ENCODE data around the gene SHFL.

SHFL gene

DNA sequence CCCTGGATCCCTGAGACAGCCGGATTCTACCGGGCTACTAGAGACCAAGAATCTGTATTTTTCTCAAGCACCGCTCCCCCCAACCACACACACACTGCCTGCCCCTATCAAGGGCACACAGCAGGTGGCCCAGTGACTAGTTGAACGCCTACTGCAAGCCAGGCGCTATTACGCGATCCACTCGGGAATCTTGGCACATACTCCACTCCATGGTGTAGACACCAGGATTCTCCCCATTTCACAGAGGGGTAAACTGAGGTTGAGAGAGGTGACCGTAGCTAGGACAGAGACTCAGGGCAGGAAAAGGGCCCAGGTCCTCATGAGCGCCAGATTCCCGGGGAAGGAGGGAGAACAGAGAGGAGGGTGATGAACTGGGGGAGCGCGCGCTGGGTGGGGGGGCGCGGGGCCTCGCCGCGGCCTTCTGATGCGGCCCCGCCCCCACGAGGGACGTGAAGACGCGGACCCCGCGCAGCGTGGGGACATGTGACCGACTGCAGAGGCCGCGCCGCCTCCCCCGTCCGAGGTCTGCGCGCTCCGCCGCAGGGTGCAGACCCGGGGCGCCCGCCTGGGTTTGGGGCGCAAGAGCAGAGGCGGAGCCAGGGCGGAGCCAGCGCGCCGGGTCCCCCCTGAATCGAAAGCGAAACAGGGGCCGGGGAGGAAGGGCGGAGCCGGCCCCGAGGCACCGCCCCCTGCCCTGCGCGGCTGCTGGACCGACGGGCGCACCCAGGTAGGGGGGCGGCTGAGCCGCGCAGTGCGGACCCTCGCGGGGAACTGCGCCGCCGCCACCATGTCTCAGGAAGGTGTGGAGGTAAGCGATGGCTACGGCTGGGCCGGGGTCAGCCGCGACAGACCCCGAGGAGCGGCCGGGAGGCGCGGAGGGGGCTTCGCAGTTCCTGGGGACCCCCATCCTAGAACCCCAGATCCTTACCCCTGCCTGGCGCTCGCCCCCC is at the start of gene SHFL:
SHFL (plus strand) TSS at position 677 of the 950 bp plus-strand sequence; CDS start at position 788, 111 bp downstream.
- DNase-seq: peak; percentile 64

GRCh38 chr19:10036601-10037071 is 49.5 kb upstream of the SHFL start:
- DNase-seq: no peak

- no peak for DNase-seq
These were observed 48.8 kb upstream of the SHFL start for GRCh38 chr19:10037367-10037766.

DNA sequence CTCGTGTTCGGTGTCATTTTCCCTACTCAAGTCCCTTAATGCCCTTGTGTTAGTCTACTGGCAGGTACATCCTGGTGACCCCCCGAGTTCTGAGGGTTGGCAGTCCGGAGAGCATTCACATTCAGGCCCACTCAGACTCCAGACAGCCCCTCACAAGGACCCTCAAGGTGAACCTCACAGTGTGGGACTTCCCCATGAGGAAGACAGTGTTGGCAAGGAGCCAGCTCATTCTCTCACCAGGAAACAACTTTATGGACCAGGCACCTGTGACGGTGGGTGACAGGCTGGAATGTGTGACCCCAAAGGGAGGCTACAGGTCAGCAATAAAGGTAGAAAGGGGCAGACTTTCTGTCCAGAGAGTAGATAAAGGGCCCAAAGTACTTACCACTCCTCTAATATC is 48.3 kb upstream of the SHFL start:
- no peak for DNase-seq

DNA sequence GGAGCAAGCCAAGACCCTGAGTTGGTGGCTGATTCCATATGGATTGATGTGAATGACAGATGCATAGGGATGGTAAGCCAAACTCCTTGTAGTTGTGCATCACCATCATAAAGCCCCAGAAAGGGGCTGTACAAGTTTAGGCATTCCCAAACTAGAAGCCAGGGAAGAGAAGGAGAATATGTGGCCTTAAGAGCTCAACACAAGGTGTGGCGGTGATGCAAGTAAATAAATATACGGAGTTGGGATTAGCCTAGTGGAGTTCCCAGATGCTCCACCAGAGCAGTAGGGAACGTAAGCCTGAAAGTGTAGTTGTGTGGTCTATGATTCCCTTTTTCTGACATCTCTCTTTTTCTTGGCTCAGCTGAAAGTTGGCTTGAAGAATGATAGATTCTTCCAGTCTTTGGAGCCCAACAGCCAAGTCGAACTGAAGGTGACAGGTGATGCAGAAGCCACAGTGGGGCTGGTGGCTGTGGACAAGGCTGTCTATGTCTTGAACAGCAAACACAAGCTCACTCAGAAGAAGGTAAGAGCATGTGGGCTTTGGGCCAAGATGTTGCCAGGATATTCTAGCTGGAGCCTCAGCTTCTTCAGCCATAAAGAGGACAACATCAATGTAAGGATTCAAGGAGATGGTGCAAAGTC is 42.7 kb upstream of the SHFL start:
- no peak for DNase-seq

GRCh38 chr19:10044390-10044789 is 41.7 kb upstream of the SHFL start:
- DNase-seq: peak; percentile 26

DNA sequence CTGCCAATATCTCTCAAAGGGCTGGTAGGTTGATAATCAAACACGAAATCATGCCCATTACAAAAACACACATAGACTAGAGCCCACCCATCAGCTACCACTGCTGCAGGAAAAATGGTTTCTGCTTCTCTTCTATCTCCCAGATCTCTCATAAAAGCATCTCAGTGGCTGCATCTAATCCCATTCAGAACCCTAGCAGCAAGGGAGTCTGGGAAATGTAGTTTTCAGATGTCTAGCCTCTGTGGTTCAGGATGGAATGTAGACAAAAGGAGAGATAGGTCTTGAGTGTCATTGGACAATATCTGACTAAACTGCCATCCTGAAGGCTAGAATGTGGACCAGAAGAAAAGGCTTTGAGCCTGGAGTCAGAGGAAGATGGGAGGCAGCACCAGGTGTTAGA is 40.7 kb upstream of the SHFL start:
- no peak for DNase-seq

DNA sequence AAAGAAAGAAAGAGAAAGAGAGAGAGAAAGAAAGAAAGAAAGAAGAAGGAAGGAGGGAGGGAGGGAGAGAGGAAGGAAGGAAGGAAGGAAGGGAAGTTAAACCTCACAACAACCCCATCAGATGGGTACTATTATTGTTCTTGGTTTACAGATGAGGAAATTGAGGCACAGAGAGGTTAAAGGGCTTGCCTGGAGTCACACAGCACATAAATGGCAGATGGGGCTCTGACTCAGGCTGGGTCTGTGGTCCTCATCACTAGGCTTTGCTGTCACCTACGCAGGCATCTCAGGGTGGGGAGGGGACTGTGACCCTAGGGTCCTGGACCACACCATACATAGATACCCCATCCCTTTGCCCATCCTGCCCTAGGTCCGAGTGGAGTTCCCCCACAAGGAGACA is 36.5 kb upstream of the SHFL start:
- no peak for DNase-seq

GRCh38 chr19:10052602-10053360 is 33.3 kb upstream of the SHFL start:
- DNase-seq: no peak

GRCh38 chr19:10061717-10062310 is 24.3 kb upstream of the SHFL start:
- DNase-seq: no peak

GRCh38 chr19:10068205-10068604 is 17.9 kb upstream of the SHFL start:
- DNase-seq: no peak

DNA sequence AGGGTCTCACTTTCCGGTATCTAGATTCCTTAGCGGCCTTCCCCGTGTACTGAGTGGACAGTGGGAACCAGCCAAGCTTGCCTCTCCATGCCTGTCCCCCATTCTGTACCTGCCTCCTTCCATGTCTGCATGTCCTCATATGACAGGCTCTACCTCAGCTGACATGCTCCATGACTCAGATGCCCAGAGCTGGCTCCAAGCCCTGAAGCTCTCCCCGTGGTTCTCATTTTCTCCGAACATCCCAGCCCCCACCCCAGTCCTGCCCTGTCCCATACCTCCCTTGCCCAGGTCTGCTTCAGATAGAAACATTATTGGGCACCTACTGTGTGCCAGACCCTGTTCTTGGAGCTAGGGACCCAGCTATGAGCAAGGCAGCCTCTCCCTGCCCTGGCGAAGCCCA is 17.1 kb upstream of the SHFL start:
- DNase-seq: no peak

DNA sequence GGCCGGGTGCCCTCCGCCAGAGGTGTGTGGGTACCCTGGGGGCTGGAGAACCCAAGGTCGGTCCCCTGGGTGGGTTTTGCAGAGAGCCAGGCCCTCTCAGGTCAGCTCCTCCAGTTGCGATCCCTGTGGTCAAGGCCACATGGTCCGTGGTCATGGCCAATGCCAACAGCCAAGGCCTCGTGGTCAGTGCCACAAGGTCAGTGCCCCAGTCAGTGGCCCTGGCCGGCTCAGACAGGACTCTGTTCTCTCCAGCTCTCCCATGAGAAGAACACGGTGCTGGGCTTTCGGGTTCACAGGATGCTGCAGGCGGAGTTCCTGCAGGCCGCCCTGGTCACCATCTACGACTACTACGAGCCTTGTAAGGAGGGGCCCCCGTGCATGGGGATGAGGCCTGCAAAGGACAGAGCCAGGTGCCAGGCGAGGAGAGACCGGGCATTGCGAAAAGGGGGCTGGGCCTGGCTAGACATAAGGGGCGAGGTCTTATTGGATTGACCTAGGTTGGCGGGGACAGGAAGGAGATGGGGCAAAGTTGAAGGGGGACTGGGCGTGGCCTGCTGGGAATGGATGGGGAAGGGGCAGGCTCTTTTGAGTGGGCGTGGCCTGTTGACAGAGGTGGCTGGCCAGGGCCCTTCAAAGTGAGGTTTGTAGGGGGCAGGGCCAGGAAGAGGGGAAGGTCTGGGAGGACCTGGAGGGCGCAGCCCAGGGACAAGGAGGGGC is 15.2 kb upstream of the SHFL start:
- no peak for DNase-seq

GRCh38 chr19:10074153-10074552 is 12.0 kb upstream of the SHFL start:
- no peak for DNase-seq

- no peak for DNase-seq
These were observed 9.6 kb upstream of the SHFL start for GRCh38 chr19:10076535-10076934.

DNA sequence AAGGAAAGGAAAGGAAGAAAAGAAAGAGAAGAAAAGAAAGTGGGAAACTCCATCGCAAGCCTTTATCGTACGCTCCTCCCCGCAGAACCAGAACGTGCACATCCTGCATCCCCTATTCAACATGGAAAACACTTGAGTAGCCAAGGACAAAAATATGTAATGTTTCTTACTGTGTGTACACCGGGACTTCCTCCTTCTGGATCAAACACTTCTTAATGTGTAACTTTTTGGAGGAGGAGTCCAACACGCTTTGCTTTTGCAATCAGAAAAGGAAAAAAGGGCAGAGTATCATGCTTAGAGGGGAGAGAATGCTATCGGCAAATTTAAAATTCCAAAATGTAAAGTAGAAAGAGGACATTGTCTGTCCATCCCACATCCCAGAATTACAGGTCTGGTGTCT is 7.8 kb upstream of the SHFL start:
- no peak for DNase-seq

DNA sequence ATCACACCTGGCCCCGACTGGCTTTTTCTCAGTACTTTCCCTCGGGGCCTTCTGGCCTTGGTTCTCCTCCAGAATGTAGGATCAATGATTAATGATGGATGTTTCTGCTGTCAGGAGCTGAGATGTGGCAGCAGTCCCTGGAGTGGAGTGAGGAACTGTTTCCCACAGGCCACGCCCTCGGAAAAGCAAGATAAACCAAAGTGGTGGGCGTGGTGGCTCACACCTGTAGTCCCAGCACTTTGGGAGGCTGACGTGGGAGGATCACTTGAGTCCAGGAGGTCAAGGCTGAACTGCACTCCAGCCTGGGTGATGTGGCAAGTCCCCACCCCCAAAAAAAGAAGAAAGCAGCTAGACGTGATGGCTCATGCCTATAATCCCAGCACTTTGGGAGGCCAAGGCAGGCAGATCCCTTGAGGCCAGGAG is 7.1 kb upstream of the SHFL start:
- no peak for DNase-seq

GRCh38 chr19:10083911-10084310 is 2.2 kb upstream of the SHFL start:
- no peak for DNase-seq

GRCh38 chr19:10084803-10085202 is 1.3 kb upstream of the SHFL start:
- DNase-seq: no peak

GRCh38 chr19:10086591-10087192 is 575 bp downstream of the SHFL start:
- DNase-seq: no peak

- DNase-seq: no peak
These were observed 1.4 kb downstream of the SHFL start for GRCh38 chr19:10087296-10088061.
